Endothelial cell of umbilical vein (primary cell): ENCODE results near the gene VIPR2. TPM values are rescaled to one million over a fixed set of nuclear protein-coding genes. Genes with fewer than 3 reads are reported as not detected.

Experiments
- BruUV-seq: library from RNA; stranded (reverse); fragments of 400-500 nt; replicated peaks from 2 replicates; lab custom pipeline; 2021; lab: Mats Ljungman, UMichigan
- CTCF ChIA-PET: fragments of 300-600, 350-600 bp; sonication (Branson Sonifier 250); formaldehyde crosslinking; loops from one replicate; lab custom pipeline; 2021; ENCODE audit warnings: antibody characterized with exemption, inconsistent platforms; lab: Charles Lee
- POLR2A ChIA-PET: fragments of 300-600, 350-600 bp; sonication (Branson Sonifier 250); formaldehyde crosslinking; loops from one replicate; lab custom pipeline; 2021; ENCODE audit warnings: antibody characterized with exemption, inconsistent platforms; lab: Charles Lee
- DNase-seq: peaks from one replicate; pipeline ENCODE4 v3.0.0-alpha.2; 2011; ENCODE audit warnings: low read depth, low spot score
- FAIRE-seq: peaks from 2 replicates; lab custom pipeline; 2011; peaks lifted over from hg19 to GRCh38; lab: Jason Lieb, UNC
- H2AFZ ChIP-seq: 2 replicates; pipeline ENCODE4 v1.6.0; 2012; ENCODE audit warnings: low read depth, low read length, control low read depth, inconsistent platforms
- H3K27ac ChIP-seq: 2 replicates; pipeline ENCODE4 v1.5.1; 2011; ENCODE audit warnings: low read depth, mild to moderate bottlenecking, control low read depth, low read length, moderate library complexity; ENCODE audit not compliant: insufficient read depth
- H3K27me3 ChIP-seq, 2 experiments: 2 replicates each; pipeline versions ENCODE4 v1.6.0 to v1.6.1; 2011; ENCODE audit warnings: low read length in 2 of 2, mixed read lengths in 1 of 2; ENCODE audit not compliant: control insufficient read depth in 2 of 2, insufficient read depth in 2 of 2
- H3K36me3 ChIP-seq, 2 experiments: 2 replicates in 1 of 2; 3 replicates in 1 of 2; pipeline ENCODE4 v1.5.1; 2011; ENCODE audit warnings: low read length in 2 of 2, mild to moderate bottlenecking in 1 of 2, moderate library complexity in 1 of 2; ENCODE audit not compliant: control insufficient read depth in 2 of 2, insufficient read depth in 2 of 2; ENCODE audit errors: extremely low read depth in 1 of 2
- H3K4me1 ChIP-seq: 3 replicates; pipeline ENCODE4 v1.5.1; 2011; ENCODE audit warnings: mild to moderate bottlenecking, low read length; ENCODE audit not compliant: control insufficient read depth, insufficient read depth; ENCODE audit errors: extremely low read depth
- H3K4me2 ChIP-seq: 2 replicates; pipeline ENCODE4 v1.6.1; 2011; ENCODE audit warnings: low read length, control low read depth, mixed read lengths; ENCODE audit not compliant: insufficient read depth
- H3K4me3 ChIP-seq, 3 experiments: fragments of 200-600 bp in 1 of 3; sonication (generic), shearing (Covaris generic) in 1 of 3; replicated peaks in 1 of 3; 2 replicates each; pipeline ENCODE4 v1.5.1; 2011 to 2016; ENCODE audit warnings: control low read depth in 3 of 3, low read length in 3 of 3, mild to moderate bottlenecking in 2 of 3, inconsistent platforms in 1 of 3, low read depth in 1 of 3, moderate library complexity in 1 of 3; ENCODE audit not compliant: insufficient read depth in 1 of 3
- H3K79me2 ChIP-seq: 2 replicates; pipeline ENCODE4 v1.6.0; 2012; ENCODE audit warnings: low read length, inconsistent platforms; ENCODE audit not compliant: control insufficient read depth, insufficient read depth
- H3K9ac ChIP-seq: replicated peaks from 2 replicates; pipeline ENCODE3; 2011; ENCODE audit warnings: low read length, control low read depth; ENCODE audit not compliant: insufficient read depth; ENCODE audit errors: extremely low read depth
- H3K9me1 ChIP-seq: replicated peaks from 3 replicates; pipeline ENCODE4 v1.6.0; 2011; ENCODE audit warnings: mild to moderate bottlenecking, low read length; ENCODE audit not compliant: control insufficient read depth, insufficient read depth; ENCODE audit errors: extremely low read depth
- H3K9me3 ChIP-seq: replicated peaks from 2 replicates; pipeline ENCODE4 v1.5.1; 2012; ENCODE audit warnings: low read length, inconsistent platforms; ENCODE audit not compliant: control insufficient read depth, insufficient read depth
- H4K20me1 ChIP-seq: replicated peaks from 2 replicates; pipeline ENCODE3; 2011; ENCODE audit warnings: mild to moderate bottlenecking, low read length; ENCODE audit not compliant: control insufficient read depth, insufficient read depth; ENCODE audit errors: extremely low read depth
- EZH2 ChIP-seq: IDR thresholded peaks from 2 replicates; pipeline ENCODE4 v1.6.1; 2012; ENCODE audit warnings: borderline replicate concordance, low read depth, mild to moderate bottlenecking, moderate library complexity, low read length, inconsistent platforms; ENCODE audit not compliant: severe bottlenecking
- FOS ChIP-seq: IDR thresholded peaks from 2 replicates; pipeline ENCODE4 v1.6.1; 2011; ENCODE audit warnings: mild to moderate bottlenecking, low read length, moderate library complexity, borderline replicate concordance; ENCODE audit not compliant: insufficient read depth
- GATA2 ChIP-seq: IDR thresholded peaks from 2 replicates; pipeline ENCODE4 v1.7.0; 2011; ENCODE audit warnings: low read depth, mild to moderate bottlenecking, moderate library complexity, mixed read lengths, low read length; ENCODE audit not compliant: insufficient read length, insufficient read depth
- JUN ChIP-seq: IDR thresholded peaks from 2 replicates; pipeline ENCODE4 v1.6.1; 2011; ENCODE audit warnings: borderline replicate concordance, low read depth; ENCODE audit not compliant: insufficient read length, insufficient read depth
- MYC ChIP-seq: IDR thresholded peaks from one replicate; pipeline ENCODE4 v1.6.1; 2011; ENCODE audit warnings: mild to moderate bottlenecking, low read depth, low read length
- POLR2A ChIP-seq: IDR thresholded peaks from 2 replicates; pipeline ENCODE4 v1.6.1; 2012; ENCODE audit warnings: low read depth, mild to moderate bottlenecking, control low read depth, low read length
- POLR2AphosphoS5 ChIP-seq: IDR thresholded peaks from 2 replicates; pipeline ENCODE4 v1.6.1; 2012; ENCODE audit warnings: low read depth, mild to moderate bottlenecking, control low read depth, low read length, moderate library complexity; ENCODE audit not compliant: insufficient read depth
- dilution Hi-C: fragments of 300-500 bp; cut with MboI; formaldehyde crosslinking; loops from one replicate; pipeline ENCODE4 v1.15.0; 2019; ENCODE audit warnings: low sequenced_read_pairs; ENCODE audit not compliant: extremely low pct_ligation_motif_present
- intact Hi-C: fragments of 100-400 bp; cut with micrococcal nuclease; formaldehyde crosslinking; loops from one replicate; pipeline ENCODE4 v1.10.0; 2022
- polyA plus RNA-seq, 4 experiments: library from polyadenylated mRNA; depleted of rRNA in 3 of 4; stranded (reverse) in 3 of 4; unstranded in 1 of 4; fragments of >200 nt; gene quantifications; 2 replicates each; pipeline versions ENCODE4 v1.2.1 to v1.2.3, GENCODE V29; 2011 to 2012; ENCODE audit warnings: missing spikeins in 1 of 4
- total RNA-seq: library from RNA; stranded (reverse); gene quantifications from 2 replicates; pipeline ENCODE4 v1.2.3, GENCODE V29; 2021
- TF ChIP-seq, protein P1 (sequence below): IDR thresholded peaks from 2 replicates; pipeline ENCODE4 v1.6.1; 2011; ENCODE audit not compliant: insufficient read depth, insufficient read length
- TF ChIP-seq, protein P2 (sequence below), 2 donors: IDR thresholded peaks; 1 replicate in 1 of 2; 2 replicates in 1 of 2; pipeline ENCODE4 v1.5.1; 2011; ENCODE audit warnings: low read length in 2 of 2, mild to moderate bottlenecking in 2 of 2, moderate library complexity in 2 of 2, control low read depth in 1 of 2, inconsistent platforms in 1 of 2, low read depth in 1 of 2; ENCODE audit not compliant: insufficient read depth in 1 of 2; ENCODE audit errors: extremely low read depth in 1 of 2

Gene VIPR2
- total and polyA plus RNA-seq, 2 donors (not counting 3 experiments of a cell fraction or from before 2014, with no cell fraction given): not detected

DNA sequence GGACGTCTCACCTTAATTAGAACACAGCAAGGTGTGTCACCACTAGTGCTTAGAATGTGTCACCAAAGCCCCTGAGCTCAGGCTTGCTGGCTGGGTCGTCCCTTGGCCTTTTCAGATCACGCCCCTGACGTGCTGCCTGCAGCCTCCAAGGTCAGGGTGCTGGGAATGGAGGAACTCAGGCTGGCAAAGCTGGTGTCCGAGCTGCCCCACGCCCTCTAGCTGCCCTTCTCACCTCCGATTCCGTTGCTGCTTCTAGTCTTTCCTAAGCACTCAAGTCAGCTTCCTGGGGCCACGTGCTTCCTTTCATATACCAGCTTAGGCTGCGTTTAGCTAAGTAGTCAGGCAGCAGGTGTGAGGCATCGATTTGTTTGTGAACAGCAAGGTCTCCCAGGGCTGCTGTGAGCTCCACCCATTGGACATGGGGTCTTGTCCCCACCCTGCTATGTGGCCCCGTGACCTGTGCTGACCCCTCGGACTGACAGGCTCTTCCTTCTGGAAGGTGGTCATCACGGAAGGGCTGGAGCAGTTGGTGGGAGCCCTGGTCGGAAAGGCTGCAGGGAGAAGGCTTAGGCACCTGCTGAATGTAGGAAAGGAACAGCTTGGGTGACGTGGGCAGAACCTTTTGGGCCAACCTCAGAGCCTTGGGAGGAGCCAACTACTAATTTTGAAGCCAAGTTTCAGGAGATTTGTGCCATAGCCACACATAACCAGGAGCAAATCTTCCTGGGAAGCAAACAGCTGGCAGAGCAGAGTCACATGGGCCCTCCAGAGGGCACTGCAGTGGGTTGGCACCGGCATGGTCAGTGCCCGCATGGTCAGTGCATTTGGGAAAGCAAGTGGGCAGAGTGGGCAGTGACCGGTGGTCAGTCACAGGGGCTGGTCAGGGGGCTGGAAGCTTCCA lies 28.8 kb downstream of the VIPR2 start:
- TF ChIP-seq JUN (no peak), MYC (no peak), FOS (no peak), POLR2AphosphoS5 (no peak), POLR2A (no peak), GATA2 (no peak), EZH2 (no peak)
- TF ChIP-seq, protein P1, sequence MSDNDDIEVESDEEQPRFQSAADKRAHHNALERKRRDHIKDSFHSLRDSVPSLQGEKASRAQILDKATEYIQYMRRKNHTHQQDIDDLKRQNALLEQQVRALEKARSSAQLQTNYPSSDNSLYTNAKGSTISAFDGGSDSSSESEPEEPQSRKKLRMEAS: no peak
- TF ChIP-seq, protein P2, sequence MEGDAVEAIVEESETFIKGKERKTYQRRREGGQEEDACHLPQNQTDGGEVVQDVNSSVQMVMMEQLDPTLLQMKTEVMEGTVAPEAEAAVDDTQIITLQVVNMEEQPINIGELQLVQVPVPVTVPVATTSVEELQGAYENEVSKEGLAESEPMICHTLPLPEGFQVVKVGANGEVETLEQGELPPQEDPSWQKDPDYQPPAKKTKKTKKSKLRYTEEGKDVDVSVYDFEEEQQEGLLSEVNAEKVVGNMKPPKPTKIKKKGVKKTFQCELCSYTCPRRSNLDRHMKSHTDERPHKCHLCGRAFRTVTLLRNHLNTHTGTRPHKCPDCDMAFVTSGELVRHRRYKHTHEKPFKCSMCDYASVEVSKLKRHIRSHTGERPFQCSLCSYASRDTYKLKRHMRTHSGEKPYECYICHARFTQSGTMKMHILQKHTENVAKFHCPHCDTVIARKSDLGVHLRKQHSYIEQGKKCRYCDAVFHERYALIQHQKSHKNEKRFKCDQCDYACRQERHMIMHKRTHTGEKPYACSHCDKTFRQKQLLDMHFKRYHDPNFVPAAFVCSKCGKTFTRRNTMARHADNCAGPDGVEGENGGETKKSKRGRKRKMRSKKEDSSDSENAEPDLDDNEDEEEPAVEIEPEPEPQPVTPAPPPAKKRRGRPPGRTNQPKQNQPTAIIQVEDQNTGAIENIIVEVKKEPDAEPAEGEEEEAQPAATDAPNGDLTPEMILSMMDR (IDR thresholded peaks at IDR 0.05; ENCODE audit: extremely low read depth in 1 of 2, insufficient read depth in 1 of 2, low read depth in 1 of 2, low read length in 2 of 2): no peak
- dilution Hi-C loops: no loop called here
- no peaks in the 10 kb centered on the region for H3K9me1 ChIP-seq
- H3K4me1 ChIP-seq: no peaks in the 10 kb centered on the region
- no peak for FAIRE-seq
- intact Hi-C loops: no loop called here
- no peaks in the 10 kb centered on the region for H4K20me1 ChIP-seq
- no peak overlapping the region for H3K27ac ChIP-seq
- H3K36me3 ChIP-seq: no peaks in the 10 kb centered on the region
- H3K79me2 ChIP-seq: no peaks in the 10 kb centered on the region
- CTCF ChIA-PET: no interaction called here
- no peak overlapping the region for H2AFZ ChIP-seq
- POLR2A ChIA-PET: no interaction called here
- no peaks in the 10 kb centered on the region for H3K9me3 ChIP-seq
- no peak overlapping the region for H3K9ac ChIP-seq
- no peaks in the 10 kb centered on the region for H3K27me3 ChIP-seq
- H3K4me3 ChIP-seq: no peak overlapping the region
- H3K4me2 ChIP-seq: no peak overlapping the region
- DNase-seq: no peak
- no TSS peak for BruUV-seq
